A673 (cell line): ENCODE results near the gene MMP10. TPM values are rescaled to one million over a fixed set of nuclear protein-coding genes. Genes with fewer than 3 reads are reported as not detected.

Experiments used
- Bru-seq: library from RNA; stranded (reverse); fragments of 400-500 nt; gene quantifications from one replicate; lab custom pipeline; 2021; lab: Mats Ljungman, UMichigan
- BruChase-seq, 2 experiments: library from RNA; stranded (reverse); fragments of 400-500 nt; gene quantifications; one replicate each; lab custom pipeline; 2021; lab: Mats Ljungman, UMichigan
- BruUV-seq: library from RNA; stranded (reverse); fragments of 400-500 nt; replicated peaks from 2 replicates; lab custom pipeline; 2021; lab: Mats Ljungman, UMichigan
- CTCF ChIA-PET: fragments of 300-600 bp; sonication (Branson Sonifier 250); formaldehyde crosslinking; loops from one replicate; lab custom pipeline; 2022; ENCODE audit warnings: antibody characterized with exemption; lab: Charles Lee
- POLR2A ChIA-PET: fragments of 300-600 bp; sonication (Branson Sonifier 250); formaldehyde crosslinking; loops from one replicate; lab custom pipeline; 2022; ENCODE audit warnings: antibody characterized with exemption; ENCODE audit not compliant: low non-redundant PET; lab: Charles Lee
- DNase-seq: peaks from one replicate; pipeline ENCODE4 v3.0.0-alpha.2; 2015; ENCODE audit warnings: low spot score
- H3K27ac ChIP-seq: fragments of 200-600 bp; sonication (generic); 2 replicates; pipeline ENCODE4 v1.5.1; 2016; ENCODE audit warnings: mixed run types, low read depth, mild to moderate bottlenecking, mixed read lengths, antibody characterized with exemption, low read length; ENCODE audit not compliant: poor library complexity, severe bottlenecking
- H3K27me3 ChIP-seq: fragments of 200-600 bp; sonication (generic); replicated peaks from 2 replicates; pipeline ENCODE4 v1.6.1; 2017; ENCODE audit warnings: mixed run types, low read depth, mild to moderate bottlenecking, mixed read lengths, antibody characterized with exemption, low read length; ENCODE audit not compliant: insufficient read depth, poor library complexity
- H3K36me3 ChIP-seq: fragments of 200-600 bp; sonication (generic); 2 replicates; pipeline ENCODE4 v1.6.1; 2016; ENCODE audit warnings: mixed run types, mild to moderate bottlenecking, mixed read lengths, antibody characterized with exemption, low read length; ENCODE audit not compliant: insufficient read depth, poor library complexity, severe bottlenecking
- H3K4me1 ChIP-seq: fragments of 200-600 bp; sonication (generic); 2 replicates; pipeline ENCODE4 v1.6.1; 2017; ENCODE audit warnings: mixed run types, mild to moderate bottlenecking, mixed read lengths, antibody characterized with exemption, low read length; ENCODE audit not compliant: insufficient read depth, poor library complexity, severe bottlenecking
- H3K4me3 ChIP-seq: fragments of 200-600 bp; sonication (generic); 2 replicates; pipeline ENCODE4 v1.5.1; 2016; ENCODE audit warnings: low read depth, mixed run types, mild to moderate bottlenecking, mixed read lengths, low read length; ENCODE audit not compliant: poor library complexity, severe bottlenecking
- H3K9me3 ChIP-seq: fragments of 200-600 bp; sonication (generic); 2 replicates; pipeline ENCODE4 v1.6.1; 2016; ENCODE audit warnings: mixed run types, low read depth, mild to moderate bottlenecking, mixed read lengths, antibody characterized with exemption, low read length; ENCODE audit not compliant: poor library complexity, severe bottlenecking
- EZH2 ChIP-seq: fragments of 200-600 bp; sonication (generic); IDR thresholded peaks from 2 replicates; pipeline ENCODE4 v1.6.1; 2017; ENCODE audit warnings: borderline replicate concordance, low read depth, mild to moderate bottlenecking, mixed read lengths, antibody characterized with exemption, low read length; ENCODE audit not compliant: poor library complexity, severe bottlenecking
- intact Hi-C: fragments of 100-400 bp; cut with micrococcal nuclease; formaldehyde crosslinking; loops from one replicate; pipeline ENCODE4 v1.10.0; 2022; ENCODE audit not compliant: unreplicated experiment
- long read RNA-seq: library from polyadenylated mRNA; stranded (forward); transcript quantifications from one replicate; pipeline ENCODE4 v2.0.0, GENCODE V29; 2022
- total RNA-seq: library from RNA; stranded (reverse); gene quantifications from 2 replicates; pipeline ENCODE4 v1.2.3, GENCODE V29; 2021
- TF ChIP-seq, protein P1 (sequence below): fragments of 300-800, 200-600 bp; sonication (generic); conservative IDR thresholded peaks from 2 replicates; pipeline ENCODE4 v1.5.1; 2017; ENCODE audit warnings: low read depth, mild to moderate bottlenecking, antibody characterized with exemption, low read length, moderate library complexity, mixed read lengths

MMP10 gene
- total RNA-seq = 4.0 TPM in 2 replicates
- Bru-seq, nascent RNA = percentile 45 among the genes with signal in this experiment
- BruChase-seq, experiment 1, labeled RNA remaining after a 2-hour chase = percentile 35 among the genes with signal in this experiment
- percentile 54 among the genes with signal in this experiment for BruChase-seq, experiment 2, labeled RNA remaining after a 6-hour chase
- long read RNA-seq, transcript MMP10-201 (10 exons, 1,758 nt) = major isoform, 6 of 7 reads
- long read RNA-seq, partial matches to known transcripts = 1 of 7 reads
- long read RNA-seq, other reads (novel, unspliced or antisense) = 0 of 7 reads

DNA sequence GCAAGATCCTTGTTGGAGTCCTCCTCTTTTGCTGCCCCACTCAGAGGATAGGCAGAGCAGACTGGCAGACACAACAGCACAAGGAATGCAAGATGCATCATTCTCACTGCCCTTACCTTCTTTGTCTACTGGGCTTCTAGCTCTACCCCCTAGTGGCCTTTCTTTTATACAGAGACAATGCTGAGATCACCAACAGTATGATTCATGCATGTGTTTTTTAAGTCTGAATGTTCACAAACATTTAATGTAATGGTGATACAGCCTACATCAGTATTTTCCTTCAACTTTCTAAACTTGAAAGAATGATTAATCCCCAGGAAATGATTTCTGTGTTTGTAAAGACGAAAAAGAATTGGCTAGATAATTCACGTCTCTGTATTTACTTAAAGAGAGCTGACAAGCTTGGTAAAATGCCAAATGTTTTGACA lies at the start of gene MMP10:
Gene MMP10, minus strand, starts transcription at position 138 of the 428 bp plus-strand sequence. Its CDS starts 37 bp downstream, at position 101.
- no peaks in the 10 kb centered on the region for H3K36me3 ChIP-seq
- DNase-seq = peak; percentile 89
- peak within 1 kb of the TSS; percentile 23 for H3K27ac ChIP-seq
- CTCF ChIA-PET = interaction anchor here (0.7 kb wide), 1 partner anchor 11 kb away, joined by 3 read pairs; no protein-coding TSS in a partner anchor
- H3K9me3 ChIP-seq = no peaks in the 10 kb centered on the region
- H3K4me1 ChIP-seq = peaks cover 18% of the 10 kb centered on the region
- POLR2A ChIA-PET = no interaction called here
- no peak within 1 kb of the TSS for H3K4me3 ChIP-seq
- no TSS peak for BruUV-seq
- H3K27me3 ChIP-seq = no peaks in the 10 kb centered on the region
- intact Hi-C loops = no loop called here
- TF ChIP-seq, protein P1, sequence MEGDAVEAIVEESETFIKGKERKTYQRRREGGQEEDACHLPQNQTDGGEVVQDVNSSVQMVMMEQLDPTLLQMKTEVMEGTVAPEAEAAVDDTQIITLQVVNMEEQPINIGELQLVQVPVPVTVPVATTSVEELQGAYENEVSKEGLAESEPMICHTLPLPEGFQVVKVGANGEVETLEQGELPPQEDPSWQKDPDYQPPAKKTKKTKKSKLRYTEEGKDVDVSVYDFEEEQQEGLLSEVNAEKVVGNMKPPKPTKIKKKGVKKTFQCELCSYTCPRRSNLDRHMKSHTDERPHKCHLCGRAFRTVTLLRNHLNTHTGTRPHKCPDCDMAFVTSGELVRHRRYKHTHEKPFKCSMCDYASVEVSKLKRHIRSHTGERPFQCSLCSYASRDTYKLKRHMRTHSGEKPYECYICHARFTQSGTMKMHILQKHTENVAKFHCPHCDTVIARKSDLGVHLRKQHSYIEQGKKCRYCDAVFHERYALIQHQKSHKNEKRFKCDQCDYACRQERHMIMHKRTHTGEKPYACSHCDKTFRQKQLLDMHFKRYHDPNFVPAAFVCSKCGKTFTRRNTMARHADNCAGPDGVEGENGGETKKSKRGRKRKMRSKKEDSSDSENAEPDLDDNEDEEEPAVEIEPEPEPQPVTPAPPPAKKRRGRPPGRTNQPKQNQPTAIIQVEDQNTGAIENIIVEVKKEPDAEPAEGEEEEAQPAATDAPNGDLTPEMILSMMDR = peak; percentile 73
- TF ChIP-seq EZH2 = no peak

DNA sequence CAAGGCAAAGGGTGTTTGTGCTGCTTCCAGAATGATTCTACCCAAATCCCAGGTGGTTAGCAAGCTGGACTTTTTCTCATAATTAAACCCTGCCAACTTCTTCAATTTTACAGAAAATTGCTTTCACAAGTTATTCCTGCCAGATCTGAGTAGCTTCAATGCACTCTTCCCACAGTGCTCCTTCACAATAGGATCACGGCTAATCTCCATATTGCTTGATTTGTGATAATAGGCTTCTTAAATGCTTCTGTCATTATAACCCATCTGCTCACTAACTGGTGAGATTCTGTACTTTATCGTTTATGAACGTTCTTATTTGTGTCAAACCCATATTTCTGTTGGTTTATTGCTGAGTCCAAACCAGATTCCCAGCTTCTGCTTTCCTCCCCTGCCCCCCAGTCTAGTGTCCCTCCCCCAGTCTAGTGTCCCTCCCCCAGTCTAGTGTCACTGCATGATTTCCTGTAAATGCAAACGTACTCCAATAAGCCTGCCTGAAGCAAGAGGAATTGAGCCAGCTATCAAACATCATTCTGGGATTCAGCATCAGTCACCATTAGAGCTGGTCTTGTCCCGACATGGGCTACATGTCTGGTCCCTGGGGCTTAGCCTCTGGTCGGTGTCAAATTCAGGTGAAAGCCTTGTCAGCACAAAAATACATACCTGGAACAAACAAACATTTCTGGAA lies 49.0 kb upstream of the MMP10 start:
- ChIA-PET CTCF (no interaction called here), POLR2A (no interaction called here)
- TF ChIP-seq, protein P1 = no peak
- TF ChIP-seq EZH2 = no peak
- no peaks in the 10 kb centered on the region for H3K27me3 ChIP-seq
- DNase-seq = peak; percentile 81
- no peaks in the 10 kb centered on the region for H3K9me3 ChIP-seq
- no TSS peak for BruUV-seq
- H3K27ac ChIP-seq = peak overlapping the region; percentile 58
- H3K4me1 ChIP-seq = peaks cover 15% of the 10 kb centered on the region
- no peaks in the 10 kb centered on the region for H3K36me3 ChIP-seq
- peak overlapping the region; percentile 12 for H3K4me3 ChIP-seq
- intact Hi-C loops = no loop called here

DNA sequence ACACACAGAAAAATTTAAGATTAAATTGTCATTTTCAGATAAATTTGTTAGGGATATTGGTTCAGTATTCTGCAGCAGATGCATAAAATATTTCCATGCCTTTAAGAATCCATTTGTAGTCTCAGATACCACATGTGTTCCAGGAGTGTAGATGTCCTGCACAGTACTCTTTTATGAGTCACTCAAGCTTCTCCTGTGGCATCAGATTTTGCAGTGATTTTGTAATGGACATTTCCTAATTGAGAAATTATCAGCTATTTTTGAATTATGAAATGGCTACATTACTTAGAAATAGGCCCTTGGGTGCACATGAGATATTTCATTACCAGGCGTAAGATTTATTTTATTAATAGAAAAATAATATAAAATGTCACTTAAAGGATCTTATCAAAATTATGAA lies 44.1 kb upstream of the MMP10 start:
- no peak overlapping the region for H3K27ac ChIP-seq
- peaks cover 6% of the 10 kb centered on the region for H3K4me1 ChIP-seq
- no TSS peak for BruUV-seq
- TF ChIP-seq, protein P1 = no peak
- TF ChIP-seq EZH2 = no peak
- no peaks in the 10 kb centered on the region for H3K27me3 ChIP-seq
- no peaks in the 10 kb centered on the region for H3K36me3 ChIP-seq
- DNase-seq = no peak
- POLR2A ChIA-PET = no interaction called here
- H3K4me3 ChIP-seq = no peak overlapping the region
- H3K9me3 ChIP-seq = no peaks in the 10 kb centered on the region
- CTCF ChIA-PET = no interaction called here
- intact Hi-C loops = no loop called here
